Measurements from ENCODE around the gene NPPB.

Gene NPPB

DNA sequence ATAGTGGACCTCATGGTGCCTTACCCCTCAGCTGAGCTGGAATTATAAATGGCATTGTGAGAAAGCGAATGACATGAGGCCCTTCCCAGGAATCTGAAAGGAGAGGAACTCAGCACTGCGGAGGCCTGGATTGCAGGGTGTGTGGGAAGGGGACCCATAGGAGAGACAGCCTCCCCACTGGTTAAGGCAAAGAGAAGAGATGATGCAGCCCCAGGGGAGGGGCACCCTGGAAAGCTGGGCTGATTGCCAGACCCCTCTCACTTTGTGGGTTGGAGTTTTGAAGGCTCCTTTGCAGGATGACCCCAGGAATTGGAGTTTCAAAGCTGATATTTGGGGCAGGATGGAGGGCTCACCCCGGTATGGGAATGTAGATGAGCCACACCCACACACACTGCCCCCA, 2.0 kb downstream of the NPPB start:
- no peak for DNase-seq

DNA sequence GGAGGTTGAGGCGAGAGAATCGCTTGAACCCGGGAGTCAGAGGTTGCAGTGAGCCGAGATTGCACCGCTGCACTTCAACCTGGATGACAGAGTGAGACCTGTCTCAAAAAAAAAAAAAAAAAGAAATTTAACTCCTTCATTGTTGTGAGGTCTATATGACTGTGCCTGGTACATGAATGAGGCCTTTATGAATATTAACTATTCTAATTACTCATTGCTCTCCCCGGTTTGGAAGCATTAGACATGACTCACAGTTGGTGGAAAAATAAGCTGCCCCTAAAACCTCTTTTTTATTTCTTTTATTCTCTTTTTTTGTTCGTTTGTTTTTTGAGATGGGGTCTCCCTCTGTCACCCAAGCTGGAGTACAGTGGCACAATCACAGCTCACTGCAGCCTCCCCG, 3.3 kb downstream of the NPPB start:
- DNase-seq, result no peak

DNA sequence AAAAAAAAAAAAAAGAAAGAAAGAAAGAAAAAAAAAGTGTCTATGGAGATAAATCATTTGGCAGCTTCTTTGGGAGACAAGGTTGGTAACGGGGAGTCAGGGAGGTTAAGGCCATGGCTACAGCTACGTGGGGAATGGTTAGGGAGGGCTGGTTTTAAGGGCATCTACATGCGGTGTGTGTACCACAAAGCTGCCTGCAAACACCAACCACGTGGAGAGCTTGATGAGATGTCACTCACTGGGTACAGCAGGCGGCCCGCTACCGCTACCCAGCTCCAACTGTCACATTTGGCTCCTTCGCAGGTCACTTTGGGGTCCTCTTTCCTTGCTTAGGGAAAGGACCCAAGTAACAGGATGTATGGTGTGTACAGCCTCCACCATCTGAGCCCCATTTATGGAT, 4.2 kb downstream of the NPPB start:
- no peak for DNase-seq

DNA sequence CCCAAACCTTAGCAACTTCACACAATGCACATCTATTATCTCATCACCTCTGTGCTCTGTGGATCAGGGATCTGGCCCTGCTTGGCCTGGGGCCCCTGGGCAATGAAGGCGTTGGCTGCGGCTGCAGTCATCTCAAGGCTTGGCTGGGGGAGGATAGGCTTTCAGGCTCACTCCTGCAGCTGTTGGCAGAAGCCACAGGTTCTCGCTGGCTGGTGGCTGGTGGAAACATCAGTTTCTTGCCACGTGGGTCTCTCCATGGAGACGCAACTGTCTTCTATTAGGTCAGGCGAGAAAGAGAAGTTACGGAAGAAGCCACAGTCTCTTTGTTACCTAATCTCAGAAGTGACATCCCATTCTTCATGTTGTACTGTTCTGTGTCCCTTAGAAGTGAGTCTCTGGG, 7.6 kb downstream of the NPPB start:
- DNase-seq, result peak; percentile 68

- DNase-seq, result no peak
Observed at GRCh38 chr1:11850156-11850555, 8.6 kb downstream of the NPPB start.

GRCh38 chr1:11848373-11848700, 10.4 kb downstream of the NPPB start:
- DNase-seq, result no peak

DNA sequence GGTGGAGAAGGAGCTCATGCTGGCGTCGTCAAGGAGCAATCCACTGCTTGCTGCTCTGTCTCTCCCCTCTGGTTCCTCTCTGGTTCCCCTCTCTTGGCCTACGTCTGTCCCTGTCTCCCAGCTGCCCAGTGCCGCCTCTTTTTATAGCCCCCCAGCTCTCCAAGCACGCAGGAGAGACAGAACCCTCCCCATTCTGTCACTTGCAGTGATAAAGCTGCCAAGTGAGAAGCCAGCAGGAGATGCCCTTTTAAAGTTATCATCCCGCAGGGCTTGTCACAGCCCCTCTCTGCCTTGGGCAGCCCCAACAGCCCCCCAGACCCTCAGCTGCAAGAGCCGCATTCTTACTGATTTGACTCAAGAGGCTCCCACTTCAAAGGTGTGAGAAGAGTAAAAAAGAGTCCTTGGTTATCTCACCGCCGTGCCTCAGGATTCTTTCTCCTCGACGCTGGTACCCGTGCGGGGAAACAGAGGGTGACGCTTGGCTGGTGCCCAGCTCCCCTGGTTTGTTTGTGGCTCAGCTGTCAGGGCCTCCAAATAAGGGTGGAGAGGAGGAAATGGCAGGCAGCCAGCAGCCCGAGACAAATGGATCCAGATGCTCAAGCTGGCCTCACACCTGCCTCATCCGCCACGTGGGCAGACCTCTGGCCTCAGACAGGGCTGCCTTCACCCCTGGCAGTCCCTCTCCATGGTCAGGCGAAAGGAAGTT, 10.9 kb downstream of the NPPB start, which contains the start of gene NPPA:
Gene NPPA, minus strand, starts transcription at position 117 of the 706 bp plus-strand sequence. Its CDS starts 99 bp downstream, at position 18.
- no peak for DNase-seq

DNA sequence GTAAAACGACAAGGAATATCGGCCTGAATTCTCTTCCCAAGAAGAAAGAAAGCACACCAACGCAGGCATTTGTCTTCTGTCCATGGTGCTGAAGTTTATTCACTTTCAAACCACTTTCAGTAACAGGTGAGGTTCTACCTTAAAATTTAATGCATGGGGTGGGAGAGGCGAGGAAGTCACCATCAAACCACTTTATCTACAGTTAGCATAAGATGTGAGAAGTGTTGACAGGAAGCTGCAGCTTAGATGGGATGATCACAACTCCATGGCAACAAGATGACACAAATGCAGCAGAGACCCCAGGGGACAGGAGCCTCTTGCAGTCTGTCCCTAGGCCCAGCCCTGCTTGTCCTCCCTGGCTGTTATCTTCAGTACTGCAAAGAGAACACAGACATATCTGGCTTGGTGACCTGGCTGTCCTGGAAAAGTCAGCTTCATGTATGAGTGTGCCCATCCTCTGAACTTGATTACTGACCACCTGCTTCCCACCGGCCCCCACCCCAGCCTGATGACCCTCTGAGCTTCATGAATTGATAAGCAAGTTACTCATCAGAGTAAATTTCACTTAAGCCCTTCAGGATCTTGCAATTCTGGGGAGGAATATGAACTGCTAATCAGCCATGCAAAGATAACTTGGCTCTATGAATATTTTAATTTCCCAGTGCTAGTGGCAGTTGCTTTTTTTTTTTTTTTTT, 13.0 kb downstream of the NPPB start:
- peak; percentile 12 for DNase-seq

DNA sequence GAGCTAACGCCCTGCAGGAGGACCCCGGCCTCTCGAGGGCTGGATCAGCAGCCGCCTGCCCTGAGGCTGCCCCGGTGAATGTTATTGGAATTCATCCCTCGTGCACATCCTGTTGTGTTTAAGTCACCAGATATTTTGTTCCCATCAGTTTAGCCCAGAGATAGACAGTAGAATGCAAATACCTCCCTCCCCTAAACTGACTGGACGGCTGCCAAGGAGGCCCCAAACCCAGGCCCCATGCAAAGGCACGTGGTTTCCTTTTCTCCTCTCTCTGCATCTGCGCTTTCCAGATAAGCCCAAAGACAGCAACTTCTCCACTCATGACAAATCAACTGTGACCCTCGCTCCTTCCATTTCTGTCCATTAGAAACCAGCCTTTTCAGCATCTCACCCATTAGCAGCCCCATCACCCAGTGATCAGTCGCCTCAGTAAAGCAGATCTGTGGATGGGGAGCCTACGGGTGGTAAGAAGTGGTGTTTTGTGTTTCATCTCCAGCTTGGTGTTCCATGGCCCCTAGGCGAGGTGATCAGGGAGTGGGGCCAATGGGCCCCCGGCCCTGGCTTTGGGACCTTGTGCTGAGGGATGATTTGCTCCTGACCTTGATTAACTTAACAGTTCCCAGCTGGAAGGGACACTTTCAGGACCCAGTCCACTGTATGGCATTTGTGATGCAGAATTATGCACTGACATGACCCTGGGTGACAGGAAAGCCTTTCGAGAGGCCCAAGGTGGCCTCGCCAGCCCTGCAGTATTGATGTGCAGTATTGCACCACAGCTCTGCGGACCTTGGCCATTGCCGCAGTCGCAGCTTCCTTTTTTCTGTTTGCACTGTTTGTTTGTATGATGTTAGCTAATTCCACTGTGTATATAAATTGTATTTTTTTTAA, 16.3 kb downstream of the NPPB start:
- DNase-seq, result peak; percentile 98

DNA sequence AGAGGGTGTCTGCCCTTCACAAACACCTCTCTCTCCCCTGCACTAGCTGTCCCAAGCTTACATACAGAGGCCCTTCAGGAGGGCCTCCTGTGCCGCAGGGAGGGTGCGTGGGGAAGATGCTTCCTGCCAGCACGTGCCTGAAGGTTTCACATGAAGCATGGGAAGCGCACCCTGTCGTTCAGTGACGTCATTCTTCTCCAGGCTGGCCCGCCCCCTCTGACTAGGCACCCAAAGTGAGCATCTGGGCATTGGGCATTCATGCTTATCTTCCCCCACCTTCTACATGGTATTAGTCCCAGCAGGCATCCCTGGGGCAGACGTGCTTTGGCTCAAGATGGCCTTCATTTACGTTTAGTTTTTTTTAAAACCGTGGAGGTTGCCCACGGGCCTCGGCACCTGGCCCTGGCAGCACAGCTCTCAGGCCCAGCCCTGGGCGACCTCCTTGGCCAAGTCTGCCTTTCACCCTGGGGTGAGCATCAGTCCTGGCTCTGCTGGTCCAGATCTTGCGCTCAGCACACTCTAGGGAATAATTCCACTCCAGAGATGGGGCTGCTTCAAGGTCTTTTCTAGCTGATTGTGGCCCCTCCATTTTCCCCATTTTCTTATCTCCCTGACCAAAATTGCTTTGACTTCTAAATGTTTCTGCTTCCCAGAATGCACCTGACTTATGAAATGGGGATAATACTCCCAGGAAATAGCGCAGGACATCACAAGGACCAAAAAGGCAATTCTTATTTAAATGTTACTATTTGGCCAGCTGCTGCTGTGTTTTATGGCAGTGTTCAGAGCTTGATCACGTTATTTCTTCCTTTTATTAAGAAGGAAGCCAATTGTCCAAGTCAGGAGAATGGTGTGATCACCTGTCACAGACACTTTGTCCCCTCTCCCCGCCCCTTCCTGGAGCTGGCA, 17.2 kb downstream of the NPPB start:
- peak; percentile 44 for DNase-seq

- DNase-seq, result no peak
Observed at GRCh38 chr1:11839727-11840705, 18.7 kb downstream of the NPPB start.

DNA sequence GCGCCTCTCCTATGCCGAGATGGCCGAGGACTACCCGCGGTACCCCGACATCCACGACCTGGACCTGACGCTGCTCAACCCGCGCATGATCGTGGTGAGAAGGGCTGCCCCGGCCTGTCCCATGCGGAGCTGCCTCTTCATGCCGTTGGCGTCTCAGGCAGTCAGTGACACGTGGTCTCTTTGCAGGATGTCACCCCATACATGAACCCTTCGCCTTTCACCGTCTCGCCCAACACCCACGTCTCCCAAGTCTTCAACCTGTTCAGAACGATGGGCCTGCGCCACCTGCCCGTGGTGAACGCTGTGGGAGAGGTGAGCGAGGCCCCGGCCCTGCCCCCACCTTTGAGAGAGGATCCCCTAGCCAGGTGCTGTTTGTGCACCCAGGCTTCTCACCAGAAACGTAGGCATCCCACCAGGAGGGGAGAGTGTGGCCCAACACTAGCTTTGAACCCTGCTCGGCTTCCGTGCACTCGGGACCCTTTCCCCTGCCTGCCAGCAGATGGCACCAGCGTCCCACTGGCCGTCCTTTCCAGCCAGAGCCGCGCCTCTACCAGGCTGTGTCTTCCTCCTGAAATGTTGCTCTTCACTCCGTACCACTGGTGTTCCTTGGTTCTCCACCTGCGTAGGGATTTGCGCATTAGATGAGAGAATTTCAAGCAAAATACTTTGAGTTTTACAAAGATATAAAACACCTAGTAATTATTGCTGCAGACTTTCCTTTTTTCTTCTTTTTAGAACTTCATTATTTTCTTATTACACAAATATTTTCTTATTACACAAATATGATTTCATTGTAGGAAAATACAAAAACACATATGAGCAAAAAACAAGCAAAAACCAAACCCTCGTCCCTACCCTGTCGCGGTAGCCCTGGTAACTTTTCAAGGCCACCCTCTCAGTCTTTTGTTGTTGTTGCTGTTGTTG, 20.1 kb downstream of the NPPB start:
- DNase-seq, result peak; percentile 72

GRCh38 chr1:11837767-11838348, 20.9 kb downstream of the NPPB start:
- DNase-seq, result no peak

- DNase-seq, result no peak
Observed at GRCh38 chr1:11836955-11837766, 21.6 kb downstream of the NPPB start.

- DNase-seq, result no peak
Observed at GRCh38 chr1:11835441-11836225, 23.1 kb downstream of the NPPB start.

GRCh38 chr1:11833900-11834299, 24.8 kb downstream of the NPPB start:
- DNase-seq, result no peak

- no peak for DNase-seq
Observed at GRCh38 chr1:11833497-11833896, 25.2 kb downstream of the NPPB start.
